Lung (tissue), 12 donors: Measurements from ENCODE around the gene C21orf58. TPM values are rescaled to one million over a fixed set of nuclear protein-coding genes. Genes with fewer than 3 reads are reported as not detected.

ENCODE experiments used
- ATAC-seq: fragments of 200-7000 bp; cut with Tn5 transposase; one replicate; pipeline ENCODE4 v1.9.1; 2020; ENCODE audit warnings: moderate number of reproducible peaks; ENCODE audit not compliant: insufficient read depth, low FRiP score
- DNase-seq, 3 donors: peaks; one replicate each; pipeline ENCODE4 v3.0.0-alpha.2; 2013 to 2017
- H3K27ac ChIP-seq, 2 donors: one replicate each; pipeline ENCODE4 v1.5.1; 2013; ENCODE audit warnings: mild to moderate bottlenecking in 2 of 2, moderate library complexity in 2 of 2, control low read depth in 1 of 2, inconsistent platforms in 1 of 2, low read depth in 1 of 2, low read length in 1 of 2
- H3K27me3 ChIP-seq, 3 donors: one replicate each; pipeline ENCODE4 v1.5.1; 2013; ENCODE audit warnings: low read length in 2 of 3; ENCODE audit not compliant: control insufficient read depth in 3 of 3, insufficient read depth in 3 of 3
- H3K36me3 ChIP-seq, 4 donors: one replicate each; pipeline ENCODE4 v1.5.1; 2013; ENCODE audit warnings: low read length in 4 of 4, mild to moderate bottlenecking in 1 of 4, moderate library complexity in 1 of 4; ENCODE audit not compliant: control insufficient read depth in 4 of 4, insufficient read depth in 4 of 4
- H3K4me1 ChIP-seq, 5 donors: one replicate each; pipeline ENCODE4 v1.5.1; 2013; ENCODE audit warnings: low read length in 5 of 5, mild to moderate bottlenecking in 2 of 5, moderate library complexity in 1 of 5; ENCODE audit not compliant: control insufficient read depth in 5 of 5, insufficient read depth in 5 of 5
- H3K4me3 ChIP-seq: one replicate; pipeline ENCODE4 v1.5.1; 2013; ENCODE audit warnings: mild to moderate bottlenecking, control low read depth, moderate library complexity
- H3K9ac ChIP-seq, 2 donors: one replicate each; pipeline ENCODE4 v1.5.1; 2013; ENCODE audit warnings: low read length in 2 of 2, control low read depth in 1 of 2; ENCODE audit not compliant: insufficient read depth in 1 of 2
- H3K9me3 ChIP-seq, 4 donors: one replicate each; pipeline ENCODE4 v1.5.1; 2013; ENCODE audit warnings: low read length in 3 of 4, mild to moderate bottlenecking in 1 of 4, moderate library complexity in 1 of 4; ENCODE audit not compliant: control insufficient read depth in 4 of 4, insufficient read depth in 3 of 4
- WGBS, 2 donors: extraction: QIAGEN DNeasy Blood & Tissue Kit; methylation state at CpG; one replicate each; pipeline ENCODE4 v1.1.7; 2013; 5-methylcytosine and 5-hydroxymethylcytosine counted together
- polyA plus RNA-seq, 2 donors: library from polyadenylated mRNA; stranded (reverse); fragments of 200-250 nt; gene quantifications; one replicate each; pipeline ENCODE4 v1.2.1, GENCODE V29; 2013
- total RNA-seq, 2 donors: library from RNA; depleted of rRNA in 1 of 2; stranded (reverse); fragments of >200 nt in 1 of 2; gene quantifications; one replicate each; pipeline ENCODE4 v1.2.1, GENCODE V29; 2014 to 2021
- TF ChIP-seq, protein P1 (sequence below): IDR thresholded peaks from 2 replicates; pipeline ENCODE4 v1.5.1; 2012; ENCODE audit warnings: mild to moderate bottlenecking; ENCODE audit errors: control extremely low read depth, extremely low read depth
- donor health status: control.
- donor health status: control.
- donor health status: Bipolar disorder and iron deficiency.
- donor health status: healthy.
- donor health status: DM: yes; HTN: yes; CAD: no.

Gene C21orf58
- total and polyA plus RNA-seq, 4 donors = 4.8 to 20.8 (median 8.9) TPM

DNA sequence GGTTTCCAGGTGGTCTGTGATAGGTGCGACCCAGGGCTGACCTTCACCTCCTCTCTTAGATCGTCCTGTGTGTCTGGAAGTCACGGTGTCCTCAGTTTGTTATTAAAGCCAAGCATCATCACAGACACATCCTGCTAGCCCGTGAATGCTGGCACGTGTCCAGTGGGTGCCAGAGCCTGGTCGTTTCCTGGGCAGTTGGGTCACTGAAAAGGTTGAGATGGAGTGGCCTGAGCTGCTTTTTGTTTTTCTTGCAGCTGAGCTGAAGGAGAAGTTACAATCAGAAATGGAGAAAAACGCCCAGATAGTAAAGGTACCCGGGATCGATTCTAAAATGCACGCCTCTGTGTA, 23.5 kb upstream of the C21orf58 start:
- Histone ChIP-seq H3K27me3 (no peaks in the 10 kb centered on the region), H3K4me3 (no peak overlapping the region), H3K36me3 (peaks cover 8 to 48% (median 24%) of the 10 kb centered on the region in 4 donors), H3K9ac (no peak overlapping the region), H3K27ac (no peak overlapping the region), H3K9me3 (no peaks in the 10 kb centered on the region), H3K4me1 (no peaks in the 10 kb centered on the region)
- no peak for DNase-seq
- TF ChIP-seq, protein P1, sequence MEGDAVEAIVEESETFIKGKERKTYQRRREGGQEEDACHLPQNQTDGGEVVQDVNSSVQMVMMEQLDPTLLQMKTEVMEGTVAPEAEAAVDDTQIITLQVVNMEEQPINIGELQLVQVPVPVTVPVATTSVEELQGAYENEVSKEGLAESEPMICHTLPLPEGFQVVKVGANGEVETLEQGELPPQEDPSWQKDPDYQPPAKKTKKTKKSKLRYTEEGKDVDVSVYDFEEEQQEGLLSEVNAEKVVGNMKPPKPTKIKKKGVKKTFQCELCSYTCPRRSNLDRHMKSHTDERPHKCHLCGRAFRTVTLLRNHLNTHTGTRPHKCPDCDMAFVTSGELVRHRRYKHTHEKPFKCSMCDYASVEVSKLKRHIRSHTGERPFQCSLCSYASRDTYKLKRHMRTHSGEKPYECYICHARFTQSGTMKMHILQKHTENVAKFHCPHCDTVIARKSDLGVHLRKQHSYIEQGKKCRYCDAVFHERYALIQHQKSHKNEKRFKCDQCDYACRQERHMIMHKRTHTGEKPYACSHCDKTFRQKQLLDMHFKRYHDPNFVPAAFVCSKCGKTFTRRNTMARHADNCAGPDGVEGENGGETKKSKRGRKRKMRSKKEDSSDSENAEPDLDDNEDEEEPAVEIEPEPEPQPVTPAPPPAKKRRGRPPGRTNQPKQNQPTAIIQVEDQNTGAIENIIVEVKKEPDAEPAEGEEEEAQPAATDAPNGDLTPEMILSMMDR = no peak
- 79% methylated on average over 10 of the region's 10 CpGs for WGBS, 2 donors
- ATAC-seq = no peak

DNA sequence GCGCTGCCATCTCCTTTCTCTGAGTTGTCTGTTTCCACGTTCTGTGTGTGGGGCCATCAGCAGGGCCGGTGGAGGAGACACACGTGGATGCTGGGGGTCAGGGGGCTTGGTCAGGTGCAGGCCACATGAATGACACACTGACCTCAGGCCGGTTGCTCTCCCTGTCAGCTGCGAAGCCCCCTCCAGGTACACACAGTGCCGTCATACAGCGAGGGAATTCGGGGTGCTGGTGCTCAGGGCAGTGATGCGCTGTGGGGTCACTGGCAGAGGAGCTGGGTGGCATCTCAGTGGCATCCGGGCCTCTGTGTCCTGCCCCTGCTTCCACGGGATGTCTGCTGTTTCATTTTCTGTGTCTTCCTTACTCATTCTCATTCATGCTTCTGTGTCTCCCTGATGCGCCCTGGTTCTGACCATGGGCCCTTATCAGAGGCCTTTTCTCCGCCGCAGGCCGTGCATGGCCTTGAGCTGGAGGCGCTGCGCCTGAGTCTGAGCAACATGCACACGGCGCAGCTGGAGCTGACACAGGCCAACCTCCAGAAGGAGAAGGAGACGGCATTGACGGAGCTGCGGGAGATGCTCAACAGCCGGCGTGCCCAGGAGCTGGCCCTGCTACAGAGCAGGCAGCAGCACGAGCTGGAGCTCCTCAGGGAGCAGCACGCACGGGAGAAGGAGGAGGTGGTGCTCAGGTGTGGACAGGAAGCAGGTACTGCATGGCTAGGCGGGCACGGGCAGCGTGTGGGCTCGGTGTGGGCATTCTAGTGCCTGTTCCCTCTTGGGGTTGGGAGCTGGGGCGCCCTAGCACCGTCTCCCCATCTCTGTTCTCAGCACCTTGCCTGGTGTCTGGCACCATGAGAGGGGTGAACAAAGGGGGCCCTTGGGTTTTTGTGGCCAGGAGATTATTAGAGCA, 22.9 kb upstream of the C21orf58 start:
- WGBS, 2 donors = 95 to 97% methylated on average over 30 to 34 of the region's 34 CpGs
- ATAC-seq (no peak), DNase-seq (no peak)
- peaks cover 6 to 42% (median 23%) of the 10 kb centered on the region in 4 donors for H3K36me3 ChIP-seq
- H3K9ac ChIP-seq = no peak overlapping the region
- H3K27me3 ChIP-seq = no peaks in the 10 kb centered on the region
- TF ChIP-seq, protein P1 = no peak
- no peaks in the 10 kb centered on the region for H3K4me1 ChIP-seq
- H3K9me3 ChIP-seq = no peaks in the 10 kb centered on the region
- H3K27ac ChIP-seq = no peak overlapping the region
- no peak overlapping the region for H3K4me3 ChIP-seq

DNA sequence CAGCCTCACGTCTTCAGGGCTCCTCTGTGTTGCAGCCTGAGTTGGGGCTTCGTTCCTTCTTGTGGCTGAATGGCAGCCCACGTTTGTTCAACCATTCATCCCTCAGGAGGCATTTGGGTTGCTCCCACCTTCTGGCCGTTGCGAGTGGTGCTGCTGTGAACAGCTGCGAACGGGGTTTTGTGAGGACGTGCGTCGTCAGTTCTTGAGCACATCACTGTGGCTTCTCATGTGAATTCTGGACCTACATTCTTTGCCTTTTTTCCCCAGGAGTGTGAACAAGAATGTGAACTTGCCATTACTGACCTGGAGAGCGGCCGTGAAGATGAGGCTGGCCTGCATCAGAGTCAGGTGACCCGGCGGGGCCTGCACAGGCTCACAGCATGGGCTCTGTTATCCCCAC, 22.2 kb upstream of the C21orf58 start:
- DNase-seq (no peak), ATAC-seq (no peak)
- Histone ChIP-seq H3K27me3 (no peaks in the 10 kb centered on the region), H3K9me3 (no peaks in the 10 kb centered on the region), H3K4me1 (no peaks in the 10 kb centered on the region), H3K27ac (no peak overlapping the region), H3K9ac (no peak overlapping the region), H3K36me3 (peaks cover 6 to 39% (median 20%) of the 10 kb centered on the region in 4 donors), H3K4me3 (no peak overlapping the region)
- WGBS, 2 donors = 95 to 97% methylated on average over 14 of the region's 14 CpGs
- TF ChIP-seq, protein P1 = no peak
